H9 (cell line): Measurements from ENCODE around the gene PTCHD1. TPM values are rescaled to one million over a fixed set of nuclear protein-coding genes. Genes with fewer than 3 reads are reported as not detected.

ENCODE experiments used
- DNase-seq: peaks from one replicate; pipeline ENCODE4 v3.0.0-alpha.2; 2017
- H2AFZ ChIP-seq: one replicate; pipeline ENCODE4 v1.6.1; 2013; ENCODE audit warnings: mild to moderate bottlenecking, low read length, control low read depth, moderate library complexity
- H2AK5ac ChIP-seq: 2 replicates; pipeline ENCODE4 v1.6.1; 2013; ENCODE audit warnings: low read length, control low read depth, mixed read lengths; ENCODE audit not compliant: insufficient read length
- H2BK120ac ChIP-seq: one replicate; pipeline ENCODE4 v1.6.1; 2013; ENCODE audit warnings: low read depth, mild to moderate bottlenecking, low read length, control low read depth, inconsistent platforms; ENCODE audit not compliant: poor library complexity, severe bottlenecking
- H2BK12ac ChIP-seq: 2 replicates; pipeline ENCODE4 v1.6.1; 2013; ENCODE audit warnings: low read length, control low read depth, mixed read lengths, low read depth; ENCODE audit not compliant: insufficient read length
- H2BK15ac ChIP-seq: 2 replicates; pipeline ENCODE4 v1.6.1; 2013; ENCODE audit warnings: low read depth, low read length, control low read depth
- H2BK20ac ChIP-seq: one replicate; pipeline ENCODE4 v1.6.1; 2013; ENCODE audit warnings: low read depth, mild to moderate bottlenecking, low read length, control low read depth, inconsistent platforms; ENCODE audit not compliant: poor library complexity, severe bottlenecking
- H2BK5ac ChIP-seq: 2 replicates; pipeline ENCODE4 v1.6.1; 2013; ENCODE audit warnings: low read length, control low read depth, mixed read lengths; ENCODE audit not compliant: insufficient read length
- H3K14ac ChIP-seq: 2 replicates; pipeline ENCODE4 v1.6.1; 2013; ENCODE audit warnings: low read length, control low read depth; ENCODE audit not compliant: insufficient read depth
- H3K18ac ChIP-seq: 2 replicates; pipeline ENCODE4 v1.6.1; 2013; ENCODE audit warnings: low read depth, mild to moderate bottlenecking, mixed read lengths, low read length, control low read depth; ENCODE audit not compliant: insufficient read length
- H3K23ac ChIP-seq: 2 replicates; pipeline ENCODE4 v1.6.1; 2013; ENCODE audit warnings: low read length, control low read depth, mixed read lengths, low read depth; ENCODE audit not compliant: insufficient read length
- H3K23me2 ChIP-seq: 2 replicates; pipeline ENCODE4 v1.6.1; 2013; ENCODE audit warnings: low read depth, mild to moderate bottlenecking, mixed read lengths, low read length, control low read depth; ENCODE audit not compliant: insufficient read length, poor library complexity, severe bottlenecking
- H3K27ac ChIP-seq: 2 replicates; pipeline ENCODE4 v1.5.1; 2013; ENCODE audit warnings: low read length, control low read depth, mixed read lengths, low read depth; ENCODE audit not compliant: insufficient read length
- H3K27me3 ChIP-seq: 2 replicates; pipeline ENCODE4 v1.6.1; 2013; ENCODE audit warnings: low read length, control low read depth, inconsistent platforms; ENCODE audit not compliant: insufficient read depth
- H3K4ac ChIP-seq: 2 replicates; pipeline ENCODE4 v1.6.1; 2013; ENCODE audit warnings: low read depth, mild to moderate bottlenecking, control low read depth, inconsistent platforms, low read length, moderate library complexity
- H3K4me1 ChIP-seq: 2 replicates; pipeline ENCODE4 v1.6.1; 2013; ENCODE audit warnings: low read length, control low read depth, inconsistent platforms; ENCODE audit not compliant: insufficient read depth
- H3K4me2 ChIP-seq: 2 replicates; pipeline ENCODE4 v1.6.1; 2013; ENCODE audit warnings: low read length, control low read depth, mixed read lengths; ENCODE audit not compliant: insufficient read length, insufficient read depth
- H3K56ac ChIP-seq: 2 replicates; pipeline ENCODE4 v1.6.1; 2013; ENCODE audit warnings: low read depth, mild to moderate bottlenecking, mixed read lengths, low read length, control low read depth; ENCODE audit not compliant: insufficient read length
- H3K79me1 ChIP-seq: 2 replicates; pipeline ENCODE4 v1.6.1; 2013; ENCODE audit warnings: low read depth, mild to moderate bottlenecking, moderate library complexity, low read length, control low read depth, inconsistent platforms; ENCODE audit not compliant: insufficient read depth, poor library complexity, severe bottlenecking
- H3K79me2 ChIP-seq: 2 replicates; pipeline ENCODE4 v1.6.1; 2013; ENCODE audit warnings: low read length, control low read depth, inconsistent platforms; ENCODE audit not compliant: insufficient read depth
- H3K9ac ChIP-seq: 2 replicates; pipeline ENCODE4 v1.6.1; 2013; ENCODE audit warnings: low read length, control low read depth, mixed read lengths; ENCODE audit not compliant: insufficient read length; ENCODE audit errors: extremely low read depth
- H3K9me3 ChIP-seq: one replicate; pipeline ENCODE4 v1.6.1; 2013; ENCODE audit warnings: low read depth, low read length, inconsistent platforms; ENCODE audit not compliant: control insufficient read depth
- H3T11ph ChIP-seq: one replicate; pipeline ENCODE4 v1.6.1; 2013; ENCODE audit warnings: mild to moderate bottlenecking, low read length, control low read depth, inconsistent platforms
- H4K20me1 ChIP-seq: one replicate; pipeline ENCODE4 v1.6.1; 2013; ENCODE audit not compliant: control insufficient read depth, insufficient read length, insufficient read depth
- H4K5ac ChIP-seq: 2 replicates; pipeline ENCODE4 v1.6.1; 2013; ENCODE audit warnings: low read depth, mild to moderate bottlenecking, mixed read lengths, low read length, control low read depth; ENCODE audit not compliant: insufficient read length
- H4K8ac ChIP-seq: replicated peaks from 2 replicates; pipeline ENCODE4 v1.6.1; 2013; ENCODE audit warnings: low read length, control low read depth, mixed read lengths, low read depth; ENCODE audit not compliant: insufficient read length
- H4K91ac ChIP-seq: 2 replicates; pipeline ENCODE4 v1.6.1; 2013; ENCODE audit warnings: low read depth, mild to moderate bottlenecking, moderate library complexity, mixed read lengths, low read length, control low read depth; ENCODE audit not compliant: insufficient read length
- H3K27ac Mint-ChIP-seq, 3 experiments: 2 replicates in 2 of 3; 3 replicates in 1 of 3; pipeline ENCODE4 v1.8.0; 2020 to 2021; ENCODE audit warnings: mixed read lengths in 3 of 3, mild to moderate bottlenecking in 1 of 3, moderate library complexity in 1 of 3
- H3K27me3 Mint-ChIP-seq: 2 replicates; pipeline ENCODE4 v1.8.0; 2021; ENCODE audit warnings: low read depth, mild to moderate bottlenecking, moderate library complexity, mixed read lengths
- H3K36me3 Mint-ChIP-seq, 3 experiments: 2 replicates in 2 of 3; 3 replicates in 1 of 3; pipeline ENCODE4 v1.8.0; 2020 to 2021; ENCODE audit warnings: low read depth in 3 of 3, mixed read lengths in 3 of 3; ENCODE audit not compliant: insufficient read depth in 1 of 3
- H3K4me1 Mint-ChIP-seq, 2 experiments: 2 replicates each; pipeline ENCODE4 v1.8.0; 2020; ENCODE audit warnings: mixed read lengths in 2 of 2
- H3K4me3 Mint-ChIP-seq, 2 experiments: 2 replicates in 1 of 2; 3 replicates in 1 of 2; pipeline ENCODE4 v1.8.0; 2020 to 2021; ENCODE audit warnings: mild to moderate bottlenecking in 2 of 2, mixed read lengths in 2 of 2, moderate library complexity in 1 of 2
- H3K9me3 Mint-ChIP-seq, 2 experiments: 2 replicates in 1 of 2; 3 replicates in 1 of 2; pipeline ENCODE4 v1.8.0; 2020; ENCODE audit warnings: mild to moderate bottlenecking in 2 of 2, mixed read lengths in 2 of 2, moderate library complexity in 1 of 2
- CTCF ChIP-seq: fragments of 200-600 bp; sonication (generic); conservative IDR thresholded peaks from 3 replicates; pipeline ENCODE4 v1.8.0; 2021; ENCODE audit warnings: antibody characterized with exemption, mild to moderate bottlenecking
- WGBS: extraction: QIAGEN DNeasy Blood & Tissue Kit; methylation state at CpG from one replicate; pipeline ENCODE4 v1.1.7; 2013; ENCODE audit warnings: missing lambda C conversion rate, low lambda C conversion rate, mixed read lengths; ENCODE audit not compliant: insufficient read length; ENCODE audit errors: extremely low coverage; 5-methylcytosine and 5-hydroxymethylcytosine counted together
- total RNA-seq: library from RNA; stranded (reverse); gene quantifications from 2 replicates; pipeline ENCODE4 v1.2.1, GENCODE V29; 2021

PTCHD1 gene
- total RNA-seq, 1 experiment from 2014 or later = 1.4 TPM

- H3K27ac Mint-ChIP-seq = peak overlapping the region in 2 of 3 experiments; percentile 6 to 53; a peak in 1 of 7 replicates
- peaks cover 16% of the 10 kb centered on the region for H3K27me3 Mint-ChIP-seq
- peaks cover 0 to 4% of the 10 kb centered on the region in 2 experiments; a peak in 2 of 5 replicates for H3K9me3 Mint-ChIP-seq
These were observed 6.8 kb downstream of the PTCHD1 start for GRCh38 chrX:23341452-23341851.

More at GRCh38 chrX:23341452-23341851, 6.8 kb downstream of the PTCHD1 start:
- no peak overlapping the region for H2BK120ac ChIP-seq
- H2AK5ac ChIP-seq = no peak overlapping the region
- H3K4me3 Mint-ChIP-seq = no peak overlapping the region
- no peak overlapping the region for H2BK5ac ChIP-seq
- no peak overlapping the region for H3T11ph ChIP-seq
- no peak overlapping the region for H3K14ac ChIP-seq
- H3K27ac ChIP-seq = no peak overlapping the region
- no peak overlapping the region for H3K18ac ChIP-seq
- DNase-seq = peak; percentile 74
- H3K27me3 ChIP-seq = no peaks in the 10 kb centered on the region
- no peaks in the 10 kb centered on the region; a peak in 2 of 7 replicates for H3K36me3 Mint-ChIP-seq
- peaks cover 46 to 48% of the 10 kb centered on the region in 2 experiments for H3K4me1 Mint-ChIP-seq
- H4K20me1 ChIP-seq = no peaks in the 10 kb centered on the region
- H2BK20ac ChIP-seq = no peak overlapping the region
- no peak overlapping the region for H4K5ac ChIP-seq
- peak; percentile 51; the same call in 2 of the 3 replicates for TF ChIP-seq CTCF
- no peaks in the 10 kb centered on the region for H3K79me2 ChIP-seq
- no peaks in the 10 kb centered on the region for H3K9me3 ChIP-seq
- H3K79me1 ChIP-seq = no peaks in the 10 kb centered on the region
- no peak overlapping the region for H3K9ac ChIP-seq
- peaks cover 4% of the 10 kb centered on the region for H3K4me1 ChIP-seq
- H3K56ac ChIP-seq = no peak overlapping the region
- no peak overlapping the region for H4K8ac ChIP-seq
- H2AFZ ChIP-seq = no peak overlapping the region
- no peak overlapping the region for H3K4me2 ChIP-seq
- no CpG with 5 or more reads among the region's 6 CpGs for WGBS
- no peak overlapping the region for H3K4ac ChIP-seq
- H2BK15ac ChIP-seq = no peak overlapping the region
- no peaks in the 10 kb centered on the region for H3K23me2 ChIP-seq
- no peak overlapping the region for H4K91ac ChIP-seq
- H3K23ac ChIP-seq = no peak overlapping the region
- H2BK12ac ChIP-seq = no peak overlapping the region
